ENCODE data around the gene SPON1.

- TF ChIP-seq EZH2phosphoT487 (conservative IDR thresholded peaks at IDR 0.05; ENCODE audit: low read length): no peak
- TF ChIP-seq, protein P1, sequence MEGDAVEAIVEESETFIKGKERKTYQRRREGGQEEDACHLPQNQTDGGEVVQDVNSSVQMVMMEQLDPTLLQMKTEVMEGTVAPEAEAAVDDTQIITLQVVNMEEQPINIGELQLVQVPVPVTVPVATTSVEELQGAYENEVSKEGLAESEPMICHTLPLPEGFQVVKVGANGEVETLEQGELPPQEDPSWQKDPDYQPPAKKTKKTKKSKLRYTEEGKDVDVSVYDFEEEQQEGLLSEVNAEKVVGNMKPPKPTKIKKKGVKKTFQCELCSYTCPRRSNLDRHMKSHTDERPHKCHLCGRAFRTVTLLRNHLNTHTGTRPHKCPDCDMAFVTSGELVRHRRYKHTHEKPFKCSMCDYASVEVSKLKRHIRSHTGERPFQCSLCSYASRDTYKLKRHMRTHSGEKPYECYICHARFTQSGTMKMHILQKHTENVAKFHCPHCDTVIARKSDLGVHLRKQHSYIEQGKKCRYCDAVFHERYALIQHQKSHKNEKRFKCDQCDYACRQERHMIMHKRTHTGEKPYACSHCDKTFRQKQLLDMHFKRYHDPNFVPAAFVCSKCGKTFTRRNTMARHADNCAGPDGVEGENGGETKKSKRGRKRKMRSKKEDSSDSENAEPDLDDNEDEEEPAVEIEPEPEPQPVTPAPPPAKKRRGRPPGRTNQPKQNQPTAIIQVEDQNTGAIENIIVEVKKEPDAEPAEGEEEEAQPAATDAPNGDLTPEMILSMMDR (IDR thresholded peaks at IDR 0.05; ENCODE audit: insufficient read depth, low read length, poor library complexity, severe bottlenecking): no peak
These were observed 218.6 kb downstream of the SPON1 start for GRCh38 chr11:14181121-14181520.
